GM18511 (cell line): ENCODE results near the gene PHKA2.

Source experiments
- ATAC-seq: cut with Tn5 transposase; IDR thresholded peaks from one replicate; pipeline ENCODE4 v1.9.1; 2021; ENCODE audit warnings: mild to moderate bottlenecking, moderate library complexity; ENCODE audit not compliant: unreplicated experiment

PHKA2 gene

DNA sequence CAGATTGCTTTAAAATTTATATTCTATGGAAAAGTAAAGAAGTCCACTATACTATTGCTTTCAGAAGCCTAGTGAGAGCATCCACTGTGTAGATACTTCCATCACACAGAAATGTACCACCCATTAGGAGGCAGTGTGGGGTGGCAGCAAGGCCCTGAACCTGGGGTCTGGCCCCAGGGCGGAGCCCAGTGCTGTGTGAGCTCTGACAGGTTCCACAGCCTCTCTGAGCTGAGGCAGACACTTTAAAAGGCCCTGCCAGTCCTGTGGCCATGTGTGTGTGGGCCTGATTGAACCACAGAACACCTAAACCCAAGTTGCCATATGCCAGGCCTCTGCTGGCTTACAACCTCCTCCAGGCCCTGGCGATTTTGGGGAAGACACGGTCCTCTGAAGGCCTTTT is 49.2 kb downstream of the PHKA2 start:
- no peak for ATAC-seq

DNA sequence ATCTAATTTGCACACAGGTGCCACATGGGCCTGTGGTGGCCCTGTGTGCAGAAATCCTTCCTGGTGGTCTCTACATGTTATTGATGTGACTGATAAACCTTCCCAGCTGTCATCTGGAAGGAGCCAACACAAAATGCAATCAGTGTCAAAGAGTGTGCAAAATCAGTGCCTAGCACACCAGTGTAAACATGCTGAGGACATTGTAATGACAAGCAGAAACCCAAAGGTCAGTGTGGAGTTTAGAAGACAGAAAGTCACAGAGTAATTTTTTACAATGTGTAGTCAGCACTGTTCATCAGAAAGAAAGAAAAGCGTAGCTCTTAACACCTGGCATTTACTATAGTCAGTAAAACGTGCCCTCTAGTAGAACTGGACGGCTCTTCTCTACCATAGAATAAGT is 50.3 kb downstream of the PHKA2 start:
- ATAC-seq = no peak

- no peak for ATAC-seq
These were observed 51.9 kb downstream of the PHKA2 start for GRCh38 chrX:18931972-18932371.

DNA sequence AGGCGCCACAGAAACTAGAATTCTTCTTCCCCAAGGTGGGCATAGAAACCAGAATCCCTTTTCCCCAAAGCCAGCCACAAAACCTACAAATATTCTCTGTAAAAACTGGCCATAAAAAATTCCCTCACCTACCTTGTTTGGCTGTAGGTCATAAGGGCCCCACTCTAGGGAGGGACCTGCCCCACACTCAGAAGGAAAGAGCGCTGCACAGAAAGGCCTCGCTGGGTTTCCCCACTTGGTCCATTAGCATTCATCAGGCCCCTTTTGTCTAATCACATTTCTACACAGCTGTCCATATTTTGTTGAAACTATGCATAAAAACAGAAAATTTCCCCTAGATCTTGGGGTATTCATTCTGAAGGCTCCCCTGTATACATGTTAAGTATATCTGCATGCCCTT is 54.1 kb downstream of the PHKA2 start:
- no peak for ATAC-seq

GRCh38 chrX:18927558-18927957 is 56.4 kb downstream of the PHKA2 start:
- no peak for ATAC-seq

DNA sequence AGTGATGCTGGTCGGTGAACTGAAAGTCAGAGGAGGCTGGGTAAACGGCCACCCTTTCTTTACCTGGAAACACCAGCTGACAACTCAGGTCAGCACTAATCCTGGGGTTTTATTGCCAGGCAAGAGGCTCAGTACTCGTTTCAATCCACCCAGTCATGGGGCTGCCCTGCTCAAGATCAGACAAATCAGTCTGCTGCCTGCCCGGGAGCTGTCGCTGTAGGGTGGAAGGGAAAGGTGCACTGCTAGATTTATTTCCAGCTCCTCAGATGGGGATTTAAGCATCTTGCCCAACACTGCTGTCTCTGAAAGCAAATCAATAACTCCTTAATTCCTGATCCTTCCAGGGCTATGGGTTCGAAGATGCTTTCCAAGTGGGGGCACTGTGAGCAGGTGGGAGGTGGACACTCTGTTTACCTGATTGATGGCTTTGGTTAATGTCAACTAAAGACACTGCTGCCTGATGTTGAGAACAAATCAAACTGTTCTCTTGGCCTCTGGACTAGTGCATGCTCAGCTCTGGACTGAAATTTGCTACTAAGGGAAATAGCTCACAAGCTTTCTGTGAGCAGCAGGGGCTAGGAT is 59.3 kb downstream of the PHKA2 start:
- no peak for ATAC-seq

- no peak for ATAC-seq
These were observed 63.3 kb downstream of the PHKA2 start for GRCh38 chrX:18920566-18920965.

DNA sequence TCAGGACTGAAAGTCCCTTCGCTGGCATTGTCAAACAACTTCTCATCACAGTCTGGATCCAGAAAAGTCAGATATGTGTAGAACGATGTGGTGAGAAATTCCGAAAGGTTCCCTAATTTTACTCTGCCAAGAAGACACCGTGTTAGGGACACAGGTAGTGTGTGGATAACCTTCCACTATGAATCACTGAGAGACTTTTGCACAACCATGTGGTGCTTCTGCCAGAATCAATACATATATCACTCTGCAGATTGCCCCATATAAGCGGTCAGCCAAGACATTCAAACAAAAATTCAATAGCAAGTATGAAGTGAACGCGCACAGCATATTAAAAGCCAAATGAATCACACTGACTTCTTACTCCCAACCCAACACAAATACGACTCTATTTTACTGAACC is 63.8 kb downstream of the PHKA2 start:
- ATAC-seq = no peak

DNA sequence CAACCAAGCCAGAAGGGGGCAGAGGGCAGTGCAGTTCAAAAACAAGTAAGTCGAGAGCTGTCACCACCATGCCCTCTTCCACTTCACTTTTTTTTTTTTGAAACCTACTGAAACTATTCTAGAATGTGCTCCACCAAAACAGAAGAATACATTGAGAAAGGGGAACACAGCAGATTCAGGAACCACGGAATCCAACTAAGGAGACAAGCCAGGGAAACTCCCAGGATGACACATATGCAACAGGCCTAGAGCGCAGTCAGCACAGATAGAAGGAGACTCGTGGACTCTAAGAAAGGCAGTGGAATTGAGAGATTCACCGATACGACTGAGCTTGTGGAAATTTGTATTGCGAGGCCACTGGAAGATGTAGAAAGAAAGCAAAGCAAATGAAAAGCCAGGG is 66.1 kb downstream of the PHKA2 start:
- ATAC-seq = no peak

DNA sequence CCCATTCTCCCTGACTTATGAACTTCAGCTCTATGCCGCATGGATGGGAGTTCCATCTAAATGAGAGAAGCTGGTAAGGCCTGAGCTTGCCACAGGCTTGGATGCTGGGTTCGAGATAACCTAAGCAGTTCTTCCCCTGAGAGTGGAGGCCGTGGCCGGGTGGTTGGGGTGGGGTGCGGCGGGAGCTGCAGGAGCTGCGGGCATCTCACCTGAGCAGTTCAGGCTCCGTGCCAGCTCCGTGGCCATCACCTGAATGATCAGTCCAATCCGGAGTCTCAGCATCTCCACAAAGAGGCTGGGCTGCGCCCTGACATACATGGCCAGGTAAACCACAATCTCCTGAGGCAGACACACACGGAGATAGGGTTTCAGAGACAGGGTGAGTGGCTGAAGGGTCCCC is 77.6 kb downstream of the PHKA2 start:
- ATAC-seq = no peak

DNA sequence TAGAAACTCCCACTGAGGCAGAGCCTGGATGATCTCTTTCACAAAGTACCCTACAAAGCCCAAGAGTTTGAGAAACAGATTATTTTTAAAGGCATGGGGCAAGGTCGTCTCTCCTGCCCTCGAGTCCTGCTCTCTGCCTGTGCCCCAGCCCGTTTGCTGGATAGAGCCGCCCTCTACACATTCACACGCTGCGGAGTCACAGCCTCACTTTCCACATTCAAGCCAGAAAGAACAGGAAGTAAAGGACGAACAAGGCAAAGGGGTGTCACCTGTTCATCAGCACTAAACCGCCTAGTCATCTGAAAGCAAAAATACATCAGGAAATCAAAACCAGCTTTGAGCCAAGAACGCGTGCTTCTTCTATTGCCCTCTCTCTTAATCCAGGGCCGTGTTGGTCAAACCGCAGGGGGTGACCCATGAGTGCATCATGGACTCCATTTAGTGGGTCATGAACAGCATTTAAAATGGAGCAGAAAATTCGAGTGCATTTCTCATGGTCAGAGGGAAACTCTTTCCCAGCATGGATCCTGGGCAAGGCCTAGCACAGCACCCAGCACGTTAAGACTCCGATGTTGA is 83.4 kb downstream of the PHKA2 start:
- no peak for ATAC-seq

- ATAC-seq = no peak
These were observed 84.0 kb downstream of the PHKA2 start for GRCh38 chrX:18899796-18900380.

- ATAC-seq = no peak
These were observed 85.4 kb downstream of the PHKA2 start for GRCh38 chrX:18898492-18898891.

DNA sequence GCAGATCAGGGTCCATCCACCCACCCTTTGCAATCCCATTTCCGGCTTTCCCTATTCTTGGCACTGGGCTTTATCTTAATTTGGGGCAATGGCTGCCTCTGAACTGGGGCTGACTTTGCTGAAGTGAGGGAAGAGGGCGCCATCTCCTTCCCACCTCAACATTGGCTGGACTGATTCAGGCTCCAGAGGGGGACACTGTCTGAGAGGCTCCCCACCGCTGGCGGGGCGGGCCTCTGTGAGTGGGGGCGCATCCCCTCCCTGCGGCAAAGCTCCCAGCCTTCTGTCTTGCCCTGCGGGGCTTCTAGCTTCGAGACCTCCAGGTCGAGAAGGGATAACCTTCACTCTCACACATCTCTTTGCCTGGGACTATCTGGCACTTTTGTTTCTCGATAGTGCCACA is 85.8 kb downstream of the PHKA2 start:
- ATAC-seq = no peak

DNA sequence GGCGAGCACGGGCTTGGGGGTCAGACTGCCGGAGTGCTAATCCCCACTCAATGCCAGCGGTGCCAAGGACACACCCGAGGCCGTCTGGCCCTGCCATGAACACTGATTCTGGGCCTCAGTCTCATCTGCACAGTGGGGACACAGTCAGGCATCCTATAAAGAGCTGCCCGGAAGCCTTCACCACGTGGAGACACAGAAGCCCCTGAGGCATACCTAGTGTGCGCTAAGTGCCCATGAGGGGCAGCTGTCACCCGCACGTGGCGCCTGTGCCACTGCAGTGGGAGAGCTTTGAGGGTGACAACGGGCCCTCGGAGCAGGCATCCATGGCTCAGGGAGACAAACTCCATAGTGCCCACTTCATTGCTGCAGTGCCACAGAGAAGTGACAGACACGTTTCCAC is 86.3 kb downstream of the PHKA2 start:
- no peak for ATAC-seq

DNA sequence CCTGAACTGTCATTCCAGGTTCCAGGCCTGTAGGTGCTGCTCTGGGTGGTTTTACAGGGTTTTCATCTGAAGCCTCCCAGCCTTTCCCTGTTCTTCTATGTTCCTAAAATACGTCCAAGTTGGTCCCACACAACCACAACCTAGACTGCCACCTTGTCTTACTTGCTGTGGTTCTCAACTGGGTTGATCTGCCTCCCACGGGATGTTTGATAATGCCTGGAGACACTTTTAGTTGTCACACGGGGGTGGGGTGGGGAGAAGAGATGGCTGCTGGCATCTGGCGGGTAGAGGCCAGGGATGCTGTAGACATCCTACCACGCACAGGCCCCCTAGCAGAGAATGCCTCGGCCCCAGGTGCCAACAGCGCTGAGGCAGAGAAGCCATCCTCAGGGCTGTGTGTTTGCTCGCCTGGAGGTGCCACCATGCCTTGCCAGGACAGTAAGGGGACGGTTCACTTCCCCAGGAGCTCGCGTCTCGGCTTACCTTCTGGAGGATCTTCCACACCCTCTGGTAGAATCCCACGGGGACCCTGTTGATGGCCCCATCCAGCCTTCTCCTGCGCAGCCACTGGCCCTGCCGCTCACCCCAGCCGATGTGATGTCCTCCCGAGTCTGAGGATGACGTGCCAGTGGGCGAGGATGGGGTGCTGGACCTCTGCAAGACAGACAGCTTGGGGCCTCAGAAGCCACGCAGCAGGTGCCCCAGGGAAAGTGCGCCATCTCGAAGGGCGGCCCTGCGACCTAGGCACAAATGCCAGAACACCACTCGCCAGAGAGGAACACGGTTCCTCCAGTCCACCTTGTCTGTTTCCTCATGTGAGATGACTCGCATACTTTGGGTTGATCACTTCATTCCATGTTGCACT is 87.0 kb downstream of the PHKA2 start:
- ATAC-seq = no peak

GRCh38 chrX:18895189-18895951 is 88.5 kb downstream of the PHKA2 start:
- no peak for ATAC-seq

DNA sequence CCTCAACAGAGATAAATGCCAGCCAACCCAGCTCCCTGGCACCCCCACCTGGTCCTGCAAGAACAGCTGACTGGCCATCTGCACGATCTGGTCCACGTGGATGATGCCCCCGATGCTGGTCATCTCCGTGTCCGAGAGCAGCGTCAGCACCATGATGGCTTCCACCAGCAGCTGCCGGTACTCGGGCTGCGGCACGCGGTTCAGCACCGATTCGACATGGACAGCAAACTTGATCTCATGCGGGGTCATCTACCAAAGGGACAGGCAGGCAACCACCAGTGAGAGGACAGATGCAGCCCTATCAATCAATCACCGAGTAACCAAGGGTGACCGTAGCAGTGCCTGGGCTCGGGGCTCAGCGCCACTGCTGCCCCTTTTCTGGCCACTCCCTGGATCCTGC is 89.8 kb downstream of the PHKA2 start:
- no peak for ATAC-seq

GRCh38 chrX:18893536-18893935 is 90.4 kb downstream of the PHKA2 start:
- no peak for ATAC-seq

DNA sequence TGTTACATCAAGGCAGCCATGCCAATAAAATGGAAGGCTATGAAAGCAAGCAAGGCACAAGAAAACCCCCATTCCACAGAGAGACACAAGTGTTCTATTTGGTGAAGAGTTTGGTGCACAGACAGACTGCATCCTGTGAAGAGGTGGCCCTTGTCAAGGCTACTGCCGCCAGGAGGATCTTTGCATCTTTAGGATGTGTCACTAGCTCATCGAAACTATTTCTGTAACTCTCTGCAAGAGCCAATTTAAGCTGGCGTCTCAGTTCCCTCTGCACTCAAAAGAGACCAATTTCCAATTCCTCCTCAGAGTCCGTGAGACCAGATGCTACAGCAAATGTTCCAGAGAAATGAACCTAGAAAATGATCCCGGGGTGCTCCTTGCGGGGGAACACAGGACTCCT is 91.0 kb downstream of the PHKA2 start:
- ATAC-seq = no peak

- no peak for ATAC-seq
These were observed 92.4 kb downstream of the PHKA2 start for GRCh38 chrX:18891548-18891945.
